Breast epithelium (tissue), 4 donors: ENCODE measurements around the gene PROSER1. TPM values are rescaled to one million over a fixed set of nuclear protein-coding genes. Genes with fewer than 3 reads are reported as not detected.
A peak's percentile ranks its signal among the peaks of the same experiment; 100 is the strongest.
"Not testable (repeated sequence)": the region's sequence is repeated elsewhere in the genome, so short reads cannot be mapped to it uniquely, and the experiment has no call there.

ENCODE experiments used
- DNase-seq, 2 donors: peaks; one replicate each; pipeline ENCODE4 v3.0.0-alpha.2; 2019; ENCODE audit warnings: low spot score in 2 of 2
- H3K27ac ChIP-seq, 2 donors: fragments of 200-600 bp; sonication (generic) in 1 of 2; one replicate each; pipeline ENCODE4 v1.5.1; 2016 to 2019; ENCODE audit warnings: mild to moderate bottlenecking in 1 of 2
- H3K27me3 ChIP-seq, 2 donors: fragments of 200-600 bp; sonication (generic) in 1 of 2; one replicate each; pipeline versions ENCODE4 v1.5.1 to v1.6.0; 2017 to 2019; ENCODE audit warnings: control low read depth in 1 of 2, mild to moderate bottlenecking in 1 of 2
- H3K36me3 ChIP-seq: fragments of 200-600 bp; one replicate; pipeline ENCODE4 v1.5.1; 2019
- H3K4me1 ChIP-seq, 2 donors: fragments of 200-600 bp; sonication (generic); one replicate each; pipeline ENCODE4 v1.5.1; 2016 to 2019; ENCODE audit warnings: control low read depth in 1 of 2
- H3K4me3 ChIP-seq, 3 donors: fragments of 200-600 bp; sonication (generic); 1 replicate in 2 of 3; 2 replicates in 1 of 3; pipeline ENCODE4 v1.5.1; 2016 to 2019; ENCODE audit warnings: mild to moderate bottlenecking in 3 of 3, moderate library complexity in 2 of 3
- H3K9me3 ChIP-seq, 2 donors: fragments of 200-600 bp; sonication (generic) in 1 of 2; one replicate each; pipeline ENCODE4 v1.5.1; 2016 to 2019; ENCODE audit warnings: control low read depth in 1 of 2
- POLR2A ChIP-seq: fragments of 450-650 bp; IDR thresholded peaks from one replicate; pipeline ENCODE4 v1.6.1; 2016; ENCODE audit warnings: antibody characterized with exemption, mild to moderate bottlenecking, moderate library complexity
- POLR2AphosphoS5 ChIP-seq, 3 donors: sonication (generic); formaldehyde crosslinking; IDR thresholded peaks; one replicate each; pipeline ENCODE4 v1.6.1; 2017; ENCODE audit warnings: antibody characterized with exemption in 3 of 3
- intact Hi-C: fragments of 100-400 bp; cut with DNase I; formaldehyde crosslinking; loops from one replicate; pipeline ENCODE4 v1.15.1; 2023; ENCODE audit warnings: low total_unique reads
- total RNA-seq, 3 donors: library from RNA; depleted of rRNA; stranded (reverse); fragments of >200 nt; gene quantifications; one replicate each; pipeline ENCODE4 v1.1.0, GENCODE V29; 2016
- TF ChIP-seq, protein P1 (sequence below), 3 donors: fragments of 450-650 bp; IDR thresholded peaks; one replicate each; pipeline ENCODE4 v1.5.1; 2016 to 2017; ENCODE audit warnings: antibody characterized with exemption in 3 of 3, mild to moderate bottlenecking in 3 of 3, moderate library complexity in 3 of 3

PROSER1 gene
- total RNA-seq, 3 donors from 2014 or later = 16.1 to 25.5 (median 20.3) TPM

DNA sequence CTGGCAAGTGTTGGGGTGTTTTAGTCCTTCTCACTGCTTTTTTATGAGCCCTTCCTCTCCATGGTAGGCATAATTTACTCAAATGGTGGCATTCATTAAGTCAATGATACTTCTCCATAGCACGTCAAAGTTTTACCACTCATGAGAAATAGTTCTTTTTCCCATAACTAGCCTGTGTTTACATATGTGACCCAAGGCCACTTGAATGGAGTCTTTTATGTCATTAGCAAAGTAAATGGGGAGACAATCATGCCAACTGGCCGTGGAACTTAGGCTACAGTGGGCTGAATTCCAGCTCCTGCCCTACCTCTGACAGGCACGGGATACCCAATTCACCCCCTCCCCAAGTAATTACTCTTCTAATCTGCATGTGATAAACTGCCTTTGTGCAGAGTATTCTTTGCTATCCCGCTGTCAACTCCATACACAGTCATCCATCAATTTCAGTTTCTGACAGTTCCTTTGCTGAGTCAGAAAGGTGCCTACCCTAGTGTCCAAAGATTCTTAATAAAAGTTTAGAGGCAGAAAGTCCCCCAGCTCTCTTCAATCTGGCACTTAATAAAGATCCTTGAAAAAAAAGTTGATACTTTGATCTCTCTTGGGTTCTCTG is 16.9 kb downstream of the PROSER1 start:
- Histone ChIP-seq H3K27ac (no peak overlapping the region), H3K4me3 (no peak overlapping the region), H3K36me3 (no peaks in the 10 kb centered on the region), H3K9me3 (no peaks in the 10 kb centered on the region), H3K27me3 (no peaks in the 10 kb centered on the region), H3K4me1 (no peaks in the 10 kb centered on the region)
- no peak for TF ChIP-seq POLR2A
- TF ChIP-seq POLR2AphosphoS5 (IDR thresholded peaks at IDR 0.05) = no peak
- TF ChIP-seq, protein P1, sequence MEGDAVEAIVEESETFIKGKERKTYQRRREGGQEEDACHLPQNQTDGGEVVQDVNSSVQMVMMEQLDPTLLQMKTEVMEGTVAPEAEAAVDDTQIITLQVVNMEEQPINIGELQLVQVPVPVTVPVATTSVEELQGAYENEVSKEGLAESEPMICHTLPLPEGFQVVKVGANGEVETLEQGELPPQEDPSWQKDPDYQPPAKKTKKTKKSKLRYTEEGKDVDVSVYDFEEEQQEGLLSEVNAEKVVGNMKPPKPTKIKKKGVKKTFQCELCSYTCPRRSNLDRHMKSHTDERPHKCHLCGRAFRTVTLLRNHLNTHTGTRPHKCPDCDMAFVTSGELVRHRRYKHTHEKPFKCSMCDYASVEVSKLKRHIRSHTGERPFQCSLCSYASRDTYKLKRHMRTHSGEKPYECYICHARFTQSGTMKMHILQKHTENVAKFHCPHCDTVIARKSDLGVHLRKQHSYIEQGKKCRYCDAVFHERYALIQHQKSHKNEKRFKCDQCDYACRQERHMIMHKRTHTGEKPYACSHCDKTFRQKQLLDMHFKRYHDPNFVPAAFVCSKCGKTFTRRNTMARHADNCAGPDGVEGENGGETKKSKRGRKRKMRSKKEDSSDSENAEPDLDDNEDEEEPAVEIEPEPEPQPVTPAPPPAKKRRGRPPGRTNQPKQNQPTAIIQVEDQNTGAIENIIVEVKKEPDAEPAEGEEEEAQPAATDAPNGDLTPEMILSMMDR (IDR thresholded peaks at IDR 0.05) = no peak
- no peak for DNase-seq
- intact Hi-C loops = no loop called here

DNA sequence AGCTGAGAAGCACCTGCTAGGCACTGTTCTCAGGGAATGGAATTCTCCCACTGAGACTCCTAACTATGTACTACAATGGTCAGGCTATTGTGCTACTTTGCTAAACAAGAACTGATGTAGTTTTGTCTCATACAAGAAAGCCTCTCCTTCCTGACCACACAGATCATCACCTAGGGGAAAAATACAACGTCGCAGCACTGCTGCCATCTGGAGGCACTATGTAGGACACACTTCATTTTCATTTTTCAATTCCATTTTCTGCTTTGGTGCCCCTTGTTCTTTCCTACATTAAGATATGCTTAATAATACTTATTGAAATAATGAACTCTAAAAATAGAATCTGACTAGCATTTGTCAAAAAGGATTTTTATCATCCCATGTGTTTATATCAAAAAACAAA is 21.1 kb downstream of the PROSER1 start:
- Histone ChIP-seq H3K27ac (no peak overlapping the region), H3K4me3 (no peak overlapping the region), H3K27me3 (no peaks in the 10 kb centered on the region), H3K36me3 (peaks cover 8% of the 10 kb centered on the region), H3K4me1 (no peaks in the 10 kb centered on the region), H3K9me3 (no peaks in the 10 kb centered on the region)
- TF ChIP-seq POLR2A (no peak), POLR2AphosphoS5 (IDR thresholded peaks at IDR 0.05) (no peak)
- TF ChIP-seq, protein P1 (IDR thresholded peaks at IDR 0.05) = peak in 1 of 3 donors; percentile 19
- no peak for DNase-seq
- intact Hi-C loops = no loop called here

DNA sequence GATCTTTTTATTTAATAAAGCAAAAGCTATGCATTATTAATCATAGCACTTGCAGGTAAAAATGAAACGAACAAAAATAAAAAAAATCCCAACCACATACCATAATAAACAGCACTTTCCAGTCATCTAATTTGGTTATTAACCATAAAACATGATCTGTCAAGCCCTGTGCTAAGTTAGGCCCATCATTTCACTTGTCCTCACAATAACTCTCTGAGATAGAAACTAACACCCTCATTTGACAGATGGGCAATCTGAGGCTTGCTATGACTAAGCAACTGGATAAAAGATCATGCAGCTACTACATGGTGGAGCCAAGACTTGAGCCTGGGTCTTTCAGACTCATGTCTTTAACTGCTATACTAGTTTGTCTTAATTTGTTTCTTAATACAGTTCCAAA is 21.8 kb downstream of the PROSER1 start:
- no peak for DNase-seq
- Histone ChIP-seq H3K9me3 (no peaks in the 10 kb centered on the region), H3K4me3 (no peak overlapping the region), H3K36me3 (peaks cover 10% of the 10 kb centered on the region), H3K27me3 (no peaks in the 10 kb centered on the region), H3K4me1 (no peaks in the 10 kb centered on the region), H3K27ac (no peak overlapping the region)
- intact Hi-C loops = no loop called here
- no peak for TF ChIP-seq POLR2AphosphoS5 (IDR thresholded peaks at IDR 0.05)
- no peak for TF ChIP-seq POLR2A
- TF ChIP-seq, protein P1 (IDR thresholded peaks at IDR 0.05) = no peak

DNA sequence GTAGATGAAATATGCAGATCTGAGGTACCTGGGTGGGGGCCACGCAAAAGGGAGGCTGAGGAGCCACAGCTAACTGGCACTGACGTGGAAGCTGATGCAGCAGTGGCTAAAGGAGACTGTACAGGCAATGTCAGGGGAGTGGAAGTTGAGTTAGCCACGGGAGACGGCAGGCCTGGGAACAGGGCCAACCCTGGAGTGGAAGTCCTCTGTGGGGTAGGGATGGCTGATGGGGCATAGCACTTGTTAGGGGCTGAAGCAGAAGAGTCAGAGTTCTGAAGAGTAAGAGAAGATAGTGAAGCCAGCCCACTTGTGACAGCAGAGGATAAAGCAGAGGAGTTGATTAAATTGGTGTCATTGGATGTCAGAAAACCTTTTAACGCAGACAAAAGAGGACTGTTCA is 24.4 kb downstream of the PROSER1 start:
- H3K4me1 ChIP-seq = no peaks in the 10 kb centered on the region
- H3K9me3 ChIP-seq = no peaks in the 10 kb centered on the region
- H3K4me3 ChIP-seq = no peak overlapping the region
- TF ChIP-seq POLR2AphosphoS5 (IDR thresholded peaks at IDR 0.05) (no peak), POLR2A (no peak)
- TF ChIP-seq, protein P1 (IDR thresholded peaks at IDR 0.05) = no peak
- no peak overlapping the region for H3K27ac ChIP-seq
- H3K27me3 ChIP-seq = no peaks in the 10 kb centered on the region
- no peak for DNase-seq
- H3K36me3 ChIP-seq = peaks cover 10% of the 10 kb centered on the region
- intact Hi-C loops = no loop called here

DNA sequence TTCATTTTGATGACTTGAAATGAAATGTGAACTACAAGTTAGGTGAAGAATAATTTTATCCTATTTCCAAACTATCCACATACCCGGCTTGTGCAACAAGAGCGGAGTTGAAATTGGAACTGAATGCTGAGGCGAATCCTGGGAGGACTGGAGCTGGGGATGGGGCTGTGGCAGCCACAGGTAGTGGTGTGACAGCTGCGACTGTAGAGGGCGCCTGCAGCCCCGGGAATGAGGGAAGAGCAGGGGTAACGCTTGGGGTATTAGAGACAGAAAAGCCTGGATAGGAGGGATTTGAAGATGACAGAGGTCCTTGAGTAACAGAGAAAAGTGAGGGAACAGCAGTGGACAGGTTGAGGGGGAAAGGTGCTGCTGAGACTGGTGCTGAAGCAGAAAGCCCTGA is 25.3 kb downstream of the PROSER1 start:
- no peak overlapping the region for H3K4me3 ChIP-seq
- H3K4me1 ChIP-seq = no peaks in the 10 kb centered on the region
- H3K27me3 ChIP-seq = no peaks in the 10 kb centered on the region
- intact Hi-C loops = no loop called here
- H3K27ac ChIP-seq = no peak overlapping the region
- H3K9me3 ChIP-seq = no peaks in the 10 kb centered on the region
- H3K36me3 ChIP-seq = peaks cover 10% of the 10 kb centered on the region
- TF ChIP-seq POLR2AphosphoS5 (IDR thresholded peaks at IDR 0.05) (no peak), POLR2A (no peak)
- TF ChIP-seq, protein P1 (IDR thresholded peaks at IDR 0.05) = no peak
- DNase-seq = no peak

DNA sequence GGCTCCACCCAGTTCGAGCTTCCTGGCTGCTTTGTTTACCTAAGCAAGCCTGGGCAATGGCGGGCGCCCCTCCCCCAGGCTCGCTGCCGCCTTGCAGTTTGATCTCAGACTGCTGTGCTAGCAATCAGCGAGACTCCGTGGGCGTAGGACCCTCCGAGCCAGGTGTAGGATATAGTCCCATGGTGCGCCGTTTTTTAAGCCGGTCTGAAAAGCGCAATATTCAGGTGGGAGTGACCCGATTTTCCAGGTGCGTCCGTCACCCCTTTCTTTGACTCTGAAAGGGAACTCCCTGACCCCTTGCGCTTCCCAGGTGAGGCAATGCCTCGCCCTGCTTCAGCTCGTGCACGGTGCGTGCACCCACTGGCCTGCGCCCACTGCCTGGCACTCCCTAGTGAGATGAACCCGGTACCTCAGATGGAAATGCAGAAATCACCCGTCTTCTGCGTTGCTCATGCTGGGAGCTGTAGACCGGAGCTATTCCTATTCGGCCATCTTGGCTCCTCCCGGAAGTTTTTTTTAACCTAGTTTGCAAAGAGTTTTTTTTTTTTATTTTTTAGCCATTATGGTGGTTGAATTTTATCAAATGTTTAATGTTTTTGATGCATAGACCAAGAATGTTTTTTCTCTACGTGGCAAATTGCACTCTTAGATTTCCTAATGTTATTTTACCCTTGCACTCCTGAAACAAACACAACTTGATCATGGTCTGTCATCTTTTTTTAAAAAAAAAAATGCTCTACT is 31.3 kb downstream of the PROSER1 start:
- DNase-seq, H3K27me3 ChIP-seq, H3K36me3 ChIP-seq, H3K9me3 ChIP-seq, H3K4me1 ChIP-seq, intact Hi-C loops, H3K27ac ChIP-seq, H3K4me3 ChIP-seq: not testable (repeated sequence)
